ENCODE data around the gene DGKI. TPM values are rescaled to one million over a fixed set of nuclear protein-coding genes. Genes with fewer than 3 reads are reported as not detected.

Gene DGKI
- total RNA-seq, 1 donor from 2014 or later: 0.69 TPM

GRCh38 chr7:137538361-137538762 lies 308.4 kb downstream of the DGKI start:
- DNase-seq (ENCODE audit: low spot score): no peak
- TF ChIP-seq CTCF (IDR thresholded peaks at IDR 0.05; ENCODE audit: unreplicated experiment): no peak
- Mint-ChIP-seq H3K36me3 (ENCODE audit: low read depth, unreplicated experiment) (no peaks in the 10 kb centered on the region), H3K4me3 (ENCODE audit: unreplicated experiment) (no peak overlapping the region), H3K27me3 (ENCODE audit: unreplicated experiment) (peaks cover 2% of the 10 kb centered on the region), H3K4me1 (ENCODE audit: unreplicated experiment) (no peaks in the 10 kb centered on the region), H3K9me3 (ENCODE audit: unreplicated experiment) (no peaks in the 10 kb centered on the region), H3K27ac (ENCODE audit: unreplicated experiment) (no peak overlapping the region)

- Mint-ChIP-seq H3K4me3 (ENCODE audit: unreplicated experiment) (no peak overlapping the region), H3K27me3 (ENCODE audit: unreplicated experiment) (peaks cover 2% of the 10 kb centered on the region), H3K27ac (ENCODE audit: unreplicated experiment) (no peak overlapping the region), H3K9me3 (ENCODE audit: unreplicated experiment) (no peaks in the 10 kb centered on the region), H3K4me1 (ENCODE audit: unreplicated experiment) (no peaks in the 10 kb centered on the region), H3K36me3 (ENCODE audit: low read depth, unreplicated experiment) (no peaks in the 10 kb centered on the region)
- DNase-seq (ENCODE audit: low spot score): no peak
- TF ChIP-seq CTCF (IDR thresholded peaks at IDR 0.05; ENCODE audit: unreplicated experiment): no peak
These were observed 311.2 kb downstream of the DGKI start for GRCh38 chr7:137535579-137535978.

GRCh38 chr7:137531671-137532070 lies 315.1 kb downstream of the DGKI start:
- no peaks in the 10 kb centered on the region for H3K36me3 Mint-ChIP-seq (ENCODE audit: low read depth, unreplicated experiment)
- no peaks in the 10 kb centered on the region for H3K27me3 Mint-ChIP-seq (ENCODE audit: unreplicated experiment)

GRCh38 chr7:137527634-137528033 lies 319.1 kb downstream of the DGKI start:
- Mint-ChIP-seq H3K9me3 (ENCODE audit: unreplicated experiment) (no peaks in the 10 kb centered on the region), H3K4me3 (ENCODE audit: unreplicated experiment) (no peak overlapping the region), H3K27me3 (ENCODE audit: unreplicated experiment) (no peaks in the 10 kb centered on the region), H3K36me3 (ENCODE audit: low read depth, unreplicated experiment) (no peaks in the 10 kb centered on the region), H3K27ac (ENCODE audit: unreplicated experiment) (no peak overlapping the region), H3K4me1 (ENCODE audit: unreplicated experiment) (no peaks in the 10 kb centered on the region)
- DNase-seq (ENCODE audit: low spot score): no peak
- TF ChIP-seq CTCF (IDR thresholded peaks at IDR 0.05; ENCODE audit: unreplicated experiment): no peak

More at GRCh38 chr7:137531671-137532070, 315.1 kb downstream of the DGKI start:
- H3K9me3 Mint-ChIP-seq (ENCODE audit: unreplicated experiment): no peaks in the 10 kb centered on the region
- DNase-seq (ENCODE audit: low spot score): no peak
- no peaks in the 10 kb centered on the region for H3K4me1 Mint-ChIP-seq (ENCODE audit: unreplicated experiment)
- no peak overlapping the region for H3K4me3 Mint-ChIP-seq (ENCODE audit: unreplicated experiment)
- no peak overlapping the region for H3K27ac Mint-ChIP-seq (ENCODE audit: unreplicated experiment)
- no peak for TF ChIP-seq CTCF (IDR thresholded peaks at IDR 0.05; ENCODE audit: unreplicated experiment)

- no peaks in the 10 kb centered on the region for H3K9me3 Mint-ChIP-seq (ENCODE audit: unreplicated experiment)
- DNase-seq (ENCODE audit: low spot score): no peak
- H3K4me1 Mint-ChIP-seq (ENCODE audit: unreplicated experiment): no peaks in the 10 kb centered on the region
- H3K27ac Mint-ChIP-seq (ENCODE audit: unreplicated experiment): no peak overlapping the region
- H3K4me3 Mint-ChIP-seq (ENCODE audit: unreplicated experiment): no peak overlapping the region
- no peaks in the 10 kb centered on the region for H3K36me3 Mint-ChIP-seq (ENCODE audit: low read depth, unreplicated experiment)
- no peaks in the 10 kb centered on the region for H3K27me3 Mint-ChIP-seq (ENCODE audit: unreplicated experiment)
- TF ChIP-seq CTCF (IDR thresholded peaks at IDR 0.05; ENCODE audit: unreplicated experiment): no peak
These were observed 323.6 kb downstream of the DGKI start for GRCh38 chr7:137523171-137523570.

All from endothelial cell (in vitro differentiated cells).